ENCODE results near the gene NFIX. TPM values are rescaled to one million over a fixed set of nuclear protein-coding genes. Genes with fewer than 3 reads are reported as not detected.

Gene NFIX
- total and polyA plus RNA-seq, 2 of the 13 experiments (the other 11 are each of a cell fraction or from before 2014, with no cell fraction given) = 3.4 to 5.4 TPM

DNA sequence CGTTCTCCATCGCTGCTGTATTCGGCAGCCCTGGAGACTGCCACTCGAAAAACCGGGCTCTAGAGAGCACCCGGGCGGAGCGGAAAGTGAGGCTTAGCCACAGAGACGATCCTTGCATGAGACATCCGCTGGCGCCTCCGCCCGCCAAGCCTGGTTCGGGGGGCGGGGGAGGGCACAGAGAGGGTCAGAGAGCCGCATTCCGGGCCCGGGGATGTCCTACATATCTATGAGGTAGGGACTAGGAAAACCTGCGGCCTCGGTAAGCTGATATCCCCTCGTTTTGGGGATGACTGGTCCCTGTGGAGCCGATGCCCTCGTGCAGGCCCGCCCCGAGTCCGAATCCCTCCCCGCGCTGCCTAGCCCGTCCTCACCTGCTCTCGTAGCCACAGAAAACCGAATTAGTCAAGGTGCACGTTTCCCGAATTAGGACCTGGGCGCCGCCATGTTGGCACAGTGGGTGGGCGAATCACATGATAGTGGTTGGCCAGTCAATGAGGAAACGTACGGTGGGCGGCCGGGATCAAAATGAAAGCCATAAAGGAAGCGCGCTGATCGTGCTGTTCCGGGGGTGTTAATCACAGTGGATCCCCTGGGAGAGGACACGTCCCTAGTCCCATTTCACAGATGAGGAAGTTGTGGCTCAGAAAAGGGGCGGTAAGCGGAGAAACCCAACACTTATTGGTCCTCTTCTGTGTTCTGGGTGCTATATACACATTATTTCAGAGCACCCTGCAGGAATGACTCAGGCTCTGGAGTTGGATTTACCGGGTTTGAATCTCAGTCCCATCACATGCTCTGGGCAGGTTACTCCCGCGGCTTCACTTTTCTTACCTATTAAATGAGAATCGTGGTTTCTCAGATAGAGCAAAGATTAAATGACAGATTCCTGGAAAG is 121.3 kb downstream of the NFIX start, which contains the start of gene TRMT1 (continued):
- TF ChIP-seq, protein P1, sequence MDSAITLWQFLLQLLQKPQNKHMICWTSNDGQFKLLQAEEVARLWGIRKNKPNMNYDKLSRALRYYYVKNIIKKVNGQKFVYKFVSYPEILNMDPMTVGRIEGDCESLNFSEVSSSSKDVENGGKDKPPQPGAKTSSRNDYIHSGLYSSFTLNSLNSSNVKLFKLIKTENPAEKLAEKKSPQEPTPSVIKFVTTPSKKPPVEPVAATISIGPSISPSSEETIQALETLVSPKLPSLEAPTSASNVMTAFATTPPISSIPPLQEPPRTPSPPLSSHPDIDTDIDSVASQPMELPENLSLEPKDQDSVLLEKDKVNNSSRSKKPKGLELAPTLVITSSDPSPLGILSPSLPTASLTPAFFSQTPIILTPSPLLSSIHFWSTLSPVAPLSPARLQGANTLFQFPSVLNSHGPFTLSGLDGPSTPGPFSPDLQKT (CRISPR knock-in tag; IDR thresholded peaks at IDR 0.05; ENCODE audit: borderline replicate concordance) = no peak
- TF ChIP-seq THYN1 (CRISPR knock-in tag; IDR thresholded peaks at IDR 0.05; ENCODE audit: borderline replicate concordance, low read depth) (no peak), AHDC1 (CRISPR knock-in tag; IDR thresholded peaks at IDR 0.05; ENCODE audit: borderline replicate concordance) (peak; percentile 68), ZNF260 (CRISPR knock-in tag; IDR thresholded peaks at IDR 0.05; ENCODE audit: borderline replicate concordance, low read depth) (no peak), POLR2AphosphoS2 (IDR thresholded peaks at IDR 0.05; ENCODE audit: low read depth, low read length) (no peak), CHCHD3 (CRISPR knock-in tag; IDR thresholded peaks at IDR 0.05) (no peak), SETDB1 (CRISPR knock-in tag; IDR thresholded peaks at IDR 0.05; ENCODE audit: borderline replicate concordance) (no peak), ELF1 (CRISPR knock-in tag; IDR thresholded peaks at IDR 0.05) (peak; percentile 83), TGIF2 (CRISPR knock-in tag; IDR thresholded peaks at IDR 0.05) (peak; percentile 92), RARA (CRISPR knock-in tag; IDR thresholded peaks at IDR 0.05) (no peak), HNRNPL (IDR thresholded peaks at IDR 0.05; ENCODE audit: low read depth, low read length) (no peak), MLLT10 (CRISPR knock-in tag; IDR thresholded peaks at IDR 0.05) (no peak), BRF2 (CRISPR knock-in tag; IDR thresholded peaks at IDR 0.05) (no peak), ZNF331 (CRISPR knock-in tag; IDR thresholded peaks at IDR 0.05) (peak; percentile 59; the same call in 1 of the 2 replicates), SIN3A (IDR thresholded peaks at IDR 0.05; ENCODE audit: borderline replicate concordance, low read depth, low read length) (peak; percentile 97)
- TF ChIP-seq, protein P2, sequence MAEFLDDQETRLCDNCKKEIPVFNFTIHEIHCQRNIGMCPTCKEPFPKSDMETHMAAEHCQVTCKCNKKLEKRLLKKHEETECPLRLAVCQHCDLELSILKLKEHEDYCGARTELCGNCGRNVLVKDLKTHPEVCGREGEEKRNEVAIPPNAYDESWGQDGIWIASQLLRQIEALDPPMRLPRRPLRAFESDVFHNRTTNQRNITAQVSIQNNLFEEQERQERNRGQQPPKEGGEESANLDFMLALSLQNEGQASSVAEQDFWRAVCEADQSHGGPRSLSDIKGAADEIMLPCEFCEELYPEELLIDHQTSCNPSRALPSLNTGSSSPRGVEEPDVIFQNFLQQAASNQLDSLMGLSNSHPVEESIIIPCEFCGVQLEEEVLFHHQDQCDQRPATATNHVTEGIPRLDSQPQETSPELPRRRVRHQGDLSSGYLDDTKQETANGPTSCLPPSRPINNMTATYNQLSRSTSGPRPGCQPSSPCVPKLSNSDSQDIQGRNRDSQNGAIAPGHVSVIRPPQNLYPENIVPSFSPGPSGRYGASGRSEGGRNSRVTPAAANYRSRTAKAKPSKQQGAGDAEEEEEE (CRISPR knock-in tag; IDR thresholded peaks at IDR 0.05; ENCODE audit: borderline replicate concordance) = no peak
- TF ChIP-seq, protein P3, sequence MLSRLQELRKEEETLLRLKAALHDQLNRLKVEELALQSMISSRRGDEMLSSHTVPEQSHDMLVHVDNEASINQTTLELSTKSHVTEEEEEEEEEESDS (CRISPR knock-in tag; IDR thresholded peaks at IDR 0.05; ENCODE audit: borderline replicate concordance) = no peak
- TF ChIP-seq, protein P4, sequence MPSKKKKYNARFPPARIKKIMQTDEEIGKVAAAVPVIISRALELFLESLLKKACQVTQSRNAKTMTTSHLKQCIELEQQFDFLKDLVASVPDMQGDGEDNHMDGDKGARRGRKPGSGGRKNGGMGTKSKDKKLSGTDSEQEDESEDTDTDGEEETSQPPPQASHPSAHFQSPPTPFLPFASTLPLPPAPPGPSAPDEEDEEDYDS (CRISPR knock-in tag; IDR thresholded peaks at IDR 0.05) = no peak
